Neural progenitor cell (in vitro differentiated cells): ENCODE data around the gene PPP1R9B.

Experiments used
- CTCF ChIP-seq: fragments of 200-600 bp; sonication (generic); IDR thresholded peaks from 2 replicates; pipeline ENCODE4 v1.5.1; 2017; ENCODE audit warnings: antibody characterized with exemption, mild to moderate bottlenecking
- EZH2 ChIP-seq: fragments of 200-600 bp; sonication (generic); IDR thresholded peaks from 2 replicates; pipeline ENCODE4 v1.6.1; 2017; ENCODE audit warnings: antibody characterized with exemption, mild to moderate bottlenecking, moderate library complexity
- EZH2phosphoT487 ChIP-seq: fragments of 200-600 bp; sonication (generic); IDR thresholded peaks from 2 replicates; pipeline ENCODE4 v1.6.1; 2017; ENCODE audit warnings: antibody characterized with exemption

DNA sequence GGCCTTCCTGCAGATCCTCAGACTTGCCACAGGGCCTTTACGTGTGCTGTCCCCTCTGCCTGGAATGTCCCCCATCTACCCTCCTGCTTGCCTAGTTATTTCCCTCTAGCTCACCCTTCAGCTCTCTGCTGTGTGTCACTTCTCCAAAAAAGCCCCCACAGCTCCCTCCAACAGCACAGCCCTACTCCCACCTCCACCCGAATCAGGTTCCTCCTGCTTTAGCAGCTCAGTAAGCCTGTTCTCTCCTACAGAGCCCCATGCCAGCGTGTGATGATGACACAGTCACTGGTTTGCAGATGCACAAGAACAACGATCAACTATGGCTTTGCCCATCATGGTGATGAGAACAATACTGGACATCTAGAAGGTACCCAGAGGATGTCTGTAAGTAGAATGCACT is 13.4 kb downstream of the PPP1R9B start:
- no peak for TF ChIP-seq EZH2phosphoT487
- no peak for TF ChIP-seq CTCF
- TF ChIP-seq EZH2: no peak
